RPMI7951 (cell line): ENCODE results near the gene TBCD. TPM values are rescaled to one million over a fixed set of nuclear protein-coding genes. Genes with fewer than 3 reads are reported as not detected.

Experiments used
- DNase-seq: peaks from one replicate; pipeline ENCODE4 v3.0.0-alpha.2; 2012; ENCODE audit warnings: low read depth
- total RNA-seq: library from RNA; depleted of rRNA; stranded (reverse); fragments of >200 nt; shearing (Covaris generic); gene quantifications from 2 replicates; pipeline ENCODE4 v1.2.3, GENCODE V29; 2014

The TBCD gene
- total RNA-seq, 1 experiment from 2014 or later, result 18.4 TPM

GRCh38 chr17:82902972-82903874 is 151.4 kb downstream of the TBCD start:
- DNase-seq, result no peak

GRCh38 chr17:82905130-82905529 is 153.3 kb downstream of the TBCD start:
- no peak for DNase-seq

GRCh38 chr17:82907797-82908542 is 156.1 kb downstream of the TBCD start:
- no peak for DNase-seq

- no peak for DNase-seq
Observed at GRCh38 chr17:82908543-82909160, 156.8 kb downstream of the TBCD start.

GRCh38 chr17:82909322-82909904 is 157.5 kb downstream of the TBCD start:
- DNase-seq, result no peak

- no peak for DNase-seq
Observed at GRCh38 chr17:82910041-82910481, 158.2 kb downstream of the TBCD start.

GRCh38 chr17:82910770-82911169 is 158.9 kb downstream of the TBCD start:
- no peak for DNase-seq

- DNase-seq, result no peak
Observed at GRCh38 chr17:82911822-82912221, 160.0 kb downstream of the TBCD start.

GRCh38 chr17:82912484-82913089 is 160.7 kb downstream of the TBCD start:
- no peak for DNase-seq

GRCh38 chr17:82913304-82914043 is 161.6 kb downstream of the TBCD start:
- no peak for DNase-seq

GRCh38 chr17:82914375-82914774 is 162.5 kb downstream of the TBCD start:
- DNase-seq, result no peak

GRCh38 chr17:82915010-82915756 is 163.3 kb downstream of the TBCD start:
- DNase-seq, result no peak

GRCh38 chr17:82915757-82916027 is 163.8 kb downstream of the TBCD start:
- no peak for DNase-seq

GRCh38 chr17:82917699-82918345 is 166.0 kb downstream of the TBCD start:
- no peak for DNase-seq

- DNase-seq, result no peak
Observed at GRCh38 chr17:82918508-82918907, 166.6 kb downstream of the TBCD start.

GRCh38 chr17:82920150-82920549 is 168.3 kb downstream of the TBCD start:
- no peak for DNase-seq

- no peak for DNase-seq
Observed at GRCh38 chr17:82920715-82921114, 168.8 kb downstream of the TBCD start.

GRCh38 chr17:82921426-82921825 is 169.6 kb downstream of the TBCD start:
- DNase-seq, result no peak

GRCh38 chr17:82922646-82923045 is 170.8 kb downstream of the TBCD start:
- no peak for DNase-seq
